HEK293 (cell line): ENCODE results near the gene CLINT1.

ENCODE experiments used
- ZBTB8A ChIP-seq: fragments of 450-650 bp; formaldehyde crosslinking; IDR thresholded peaks from 2 replicates; pipeline ENCODE4 v1.5.1; 2016; ENCODE audit warnings: missing biosample characterization, missing genetic modification characterization
- ZNF184 ChIP-seq: fragments of 450-650 bp; IDR thresholded peaks from 2 replicates; pipeline ENCODE4 v1.5.1; 2018; ENCODE audit warnings: missing biosample characterization, mild to moderate bottlenecking, missing genetic modification characterization
- ZNF423 ChIP-seq: fragments of 450-650 bp; formaldehyde crosslinking; IDR thresholded peaks from 2 replicates; pipeline ENCODE4 v1.5.1; 2016; ENCODE audit warnings: missing biosample characterization, missing genetic modification characterization
- ZNF521 ChIP-seq: fragments of 450-650 bp; formaldehyde crosslinking; IDR thresholded peaks from 2 replicates; pipeline ENCODE4 v1.5.1; 2017; ENCODE audit warnings: missing biosample characterization, mild to moderate bottlenecking, missing genetic modification characterization
- ZNF660 ChIP-seq: fragments of 450-650 bp; IDR thresholded peaks from 2 replicates; pipeline ENCODE4 v1.5.1; 2018; ENCODE audit warnings: missing biosample characterization, mild to moderate bottlenecking, missing genetic modification characterization

- TF ChIP-seq ZNF521 (tag by site-specific recombination), result no peak
- no peak for TF ChIP-seq ZBTB8A (tag by site-specific recombination)
- TF ChIP-seq ZNF184 (tag by site-specific recombination), result no peak
- TF ChIP-seq ZNF423 (tag by site-specific recombination), result no peak
- no peak for TF ChIP-seq ZNF660 (tag by site-specific recombination)
Observed at GRCh38 chr5:157817387-157817702, 41.6 kb downstream of the CLINT1 start.
